ENCODE measurements around the gene PTPN13. TPM values are rescaled to one million over a fixed set of nuclear protein-coding genes. Genes with fewer than 3 reads are reported as not detected.
A peak's percentile ranks its signal among the peaks of the same experiment; 100 is the strongest.

PTPN13 gene
- total RNA-seq, 2 donors from 2014 or later = 0.36 to 0.39 TPM

GRCh38 chr4:86579941-86580340, 14.2 kb upstream of the PTPN13 start:
- H3K9me3 Mint-ChIP-seq = no peaks in the 10 kb centered on the region
- no peak for ATAC-seq
- no peak for DNase-seq (ENCODE audit: low spot score in 2 of 2)
- no peaks in the 10 kb centered on the region for H3K36me3 Mint-ChIP-seq
- H3K27ac Mint-ChIP-seq = no peak overlapping the region

GRCh38 chr4:86582410-86582809, 11.7 kb upstream of the PTPN13 start:
- no peaks in the 10 kb centered on the region for H3K36me3 Mint-ChIP-seq

DNA sequence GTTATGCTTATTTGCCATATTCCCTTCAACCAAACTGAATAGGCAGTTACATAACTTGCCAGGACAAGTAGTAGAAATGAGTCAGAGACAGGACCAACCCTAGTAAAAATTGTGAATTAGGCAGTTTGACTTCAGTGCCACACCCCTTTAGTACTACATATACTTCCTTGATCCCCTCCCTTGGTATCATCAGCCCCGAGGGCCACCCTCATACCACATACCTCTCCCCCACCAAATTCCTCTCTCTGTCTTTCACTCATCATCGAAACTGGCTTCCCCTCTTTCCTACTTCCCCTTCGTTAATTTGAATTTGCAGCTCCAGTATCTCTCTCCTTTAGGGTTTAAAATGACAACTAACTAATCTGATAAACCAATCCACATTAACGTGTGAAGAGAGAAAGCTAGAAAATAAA, 7.9 kb upstream of the PTPN13 start:
- no peaks in the 10 kb centered on the region for H3K36me3 Mint-ChIP-seq
- no peaks in the 10 kb centered on the region for H3K9me3 Mint-ChIP-seq
- ATAC-seq (no peak), DNase-seq (ENCODE audit: low spot score in 2 of 2) (no peak)
- no peak overlapping the region for H3K27ac Mint-ChIP-seq

More at GRCh38 chr4:86582410-86582809, 11.7 kb upstream of the PTPN13 start:
- Mint-ChIP-seq H3K27ac (no peak overlapping the region), H3K9me3 (no peaks in the 10 kb centered on the region)
- DNase-seq (ENCODE audit: low spot score in 2 of 2) = no peak
- no peak for ATAC-seq

- DNase-seq (ENCODE audit: low spot score in 2 of 2) (no peak), ATAC-seq (no peak)
- Mint-ChIP-seq H3K27ac (no peak overlapping the region), H3K9me3 (no peaks in the 10 kb centered on the region), H3K36me3 (no peaks in the 10 kb centered on the region)
Observed at GRCh38 chr4:86586626-86587380, 7.3 kb upstream of the PTPN13 start.

GRCh38 chr4:86587381-86588140, 6.6 kb upstream of the PTPN13 start:
- no peaks in the 10 kb centered on the region for H3K9me3 Mint-ChIP-seq
- H3K36me3 Mint-ChIP-seq = no peaks in the 10 kb centered on the region
- no peak overlapping the region for H3K27ac Mint-ChIP-seq
- DNase-seq (ENCODE audit: low spot score in 2 of 2) (no peak), ATAC-seq (no peak)

DNA sequence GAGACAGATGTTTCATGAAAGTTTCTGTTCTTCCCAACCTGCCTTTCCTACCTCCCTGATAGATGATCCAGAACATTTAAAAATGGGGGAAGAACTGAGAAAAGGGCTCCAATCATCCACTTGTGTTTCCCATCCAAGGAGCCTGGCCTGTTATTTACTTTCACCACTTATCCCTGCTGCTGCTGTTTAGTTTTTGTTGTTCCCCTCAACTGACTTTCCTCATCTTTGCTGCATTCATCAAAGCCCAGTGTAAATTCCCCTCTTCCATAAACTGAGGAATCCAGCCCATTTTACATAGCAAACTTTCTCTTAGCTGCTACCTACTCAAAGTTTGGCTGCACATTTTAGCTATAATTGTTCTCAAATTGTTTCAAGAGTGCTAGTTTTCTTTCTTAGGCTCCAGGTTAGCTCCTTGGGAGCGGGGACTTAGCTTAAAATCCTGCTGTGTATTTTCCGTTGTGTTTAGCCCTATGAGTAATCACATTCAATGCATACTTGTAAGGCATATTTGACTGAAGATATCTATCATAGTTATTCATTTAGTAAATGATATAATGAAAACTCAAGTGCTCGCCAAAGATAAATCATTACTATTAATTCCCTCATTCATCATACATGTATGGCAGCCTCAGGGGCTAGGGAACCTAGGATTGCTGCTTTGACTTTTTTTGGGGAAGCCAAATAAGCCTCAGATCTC, 1.4 kb upstream of the PTPN13 start:
- Mint-ChIP-seq H3K36me3 (peaks cover 0 to 5% of the 10 kb centered on the region in 2 donors), H3K9me3 (no peaks in the 10 kb centered on the region), H3K27ac (no peak overlapping the region)
- DNase-seq (ENCODE audit: low spot score in 2 of 2) = no peak
- ATAC-seq = no peak

DNA sequence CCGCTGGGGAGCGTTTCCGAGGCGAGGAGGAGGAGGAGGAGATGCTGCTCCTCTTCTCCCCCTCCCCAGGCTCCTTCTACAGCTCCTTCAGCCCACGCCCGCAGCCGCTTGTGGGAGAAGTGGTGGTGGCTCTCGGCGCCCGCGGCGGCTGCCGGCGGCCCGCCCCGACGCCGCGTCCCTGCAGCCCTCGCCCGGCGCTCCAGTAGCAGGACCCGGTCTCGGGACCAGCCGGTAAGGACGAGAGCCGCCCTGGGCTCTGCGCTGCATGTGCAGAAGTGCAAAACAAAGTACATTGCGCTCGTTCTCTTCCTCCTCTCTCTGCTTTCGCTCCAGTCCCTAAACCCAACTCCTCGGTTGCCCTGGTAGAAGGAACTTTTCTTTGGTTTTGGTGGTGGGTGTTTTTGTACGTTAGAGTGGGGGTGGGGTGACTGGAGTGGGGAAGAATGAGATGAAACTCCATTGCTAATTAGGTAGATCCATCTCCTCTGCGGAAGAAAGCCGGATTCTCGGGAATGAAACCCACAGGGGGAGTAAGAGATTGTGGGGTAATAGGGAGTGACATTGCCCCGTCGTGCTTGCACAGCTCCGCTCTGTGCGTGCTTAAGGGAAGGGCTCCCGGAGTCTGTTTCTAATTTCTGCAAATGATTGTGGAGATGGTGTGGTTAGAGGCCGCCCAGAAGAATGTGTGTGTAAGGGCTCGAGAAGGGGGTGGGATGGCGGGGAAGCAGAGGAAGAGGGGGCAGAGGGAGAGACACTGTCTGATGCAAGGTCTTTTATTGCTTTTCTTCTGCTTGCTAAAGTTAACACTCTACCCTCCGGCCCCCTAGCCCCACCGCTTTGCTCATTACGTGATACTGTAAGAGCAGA, 677 bp downstream of the PTPN13 start:
- Mint-ChIP-seq H3K9me3 (no peaks in the 10 kb centered on the region), H3K27ac (no peak overlapping the region), H3K36me3 (peaks cover 0 to 5% of the 10 kb centered on the region in 2 donors)
- DNase-seq (ENCODE audit: low spot score in 2 of 2) = peak in 1 of 2 donors; percentile 7
- peak; percentile 46 to 49 for ATAC-seq

DNA sequence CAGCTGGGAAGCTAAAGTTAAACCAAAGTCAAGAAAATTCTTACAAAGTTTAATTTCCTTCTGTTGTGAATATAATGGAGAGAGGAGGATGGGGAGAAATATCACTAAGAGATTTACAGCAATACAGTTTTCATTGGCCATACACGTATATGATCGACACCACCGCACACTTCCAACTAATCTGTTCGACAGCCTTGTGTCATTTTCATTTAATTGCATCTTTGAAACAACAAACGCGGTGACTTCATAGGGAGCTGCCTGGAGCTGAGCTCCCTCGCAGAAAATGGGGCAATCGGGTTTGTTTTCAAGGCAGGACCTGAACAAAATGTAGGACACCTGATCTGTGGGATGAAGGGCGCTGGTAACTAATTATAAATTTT, 1.3 kb downstream of the PTPN13 start:
- ATAC-seq (no peak), DNase-seq (ENCODE audit: low spot score in 2 of 2) (no peak)
- H3K9me3 Mint-ChIP-seq = no peaks in the 10 kb centered on the region
- peaks cover 0 to 5% of the 10 kb centered on the region in 2 donors for H3K36me3 Mint-ChIP-seq
- H3K27ac Mint-ChIP-seq = no peak overlapping the region

DNA sequence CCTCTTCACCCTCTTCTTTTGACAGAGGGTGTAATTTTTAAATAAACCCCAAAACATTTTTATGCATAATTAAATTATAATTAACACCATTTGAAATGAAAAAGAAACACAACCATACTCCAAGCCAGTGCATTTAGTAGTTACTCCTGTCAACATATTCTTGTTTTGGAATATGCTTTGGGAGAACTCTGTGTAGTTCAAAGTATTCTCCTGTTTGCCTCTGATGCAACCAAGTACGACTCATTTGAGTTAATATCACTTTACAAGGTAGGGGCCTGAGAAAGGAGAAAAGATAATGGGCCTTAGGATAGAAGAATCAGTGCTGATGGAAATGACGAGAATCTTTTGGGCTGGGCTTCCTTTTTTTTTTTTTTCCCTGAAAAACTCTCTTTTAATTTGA, 2.7 kb downstream of the PTPN13 start:
- no peak for DNase-seq (ENCODE audit: low spot score in 2 of 2)
- no peak overlapping the region for H3K27ac Mint-ChIP-seq
- peaks cover 0 to 5% of the 10 kb centered on the region in 2 donors for H3K36me3 Mint-ChIP-seq
- no peak for ATAC-seq
- no peaks in the 10 kb centered on the region for H3K9me3 Mint-ChIP-seq

DNA sequence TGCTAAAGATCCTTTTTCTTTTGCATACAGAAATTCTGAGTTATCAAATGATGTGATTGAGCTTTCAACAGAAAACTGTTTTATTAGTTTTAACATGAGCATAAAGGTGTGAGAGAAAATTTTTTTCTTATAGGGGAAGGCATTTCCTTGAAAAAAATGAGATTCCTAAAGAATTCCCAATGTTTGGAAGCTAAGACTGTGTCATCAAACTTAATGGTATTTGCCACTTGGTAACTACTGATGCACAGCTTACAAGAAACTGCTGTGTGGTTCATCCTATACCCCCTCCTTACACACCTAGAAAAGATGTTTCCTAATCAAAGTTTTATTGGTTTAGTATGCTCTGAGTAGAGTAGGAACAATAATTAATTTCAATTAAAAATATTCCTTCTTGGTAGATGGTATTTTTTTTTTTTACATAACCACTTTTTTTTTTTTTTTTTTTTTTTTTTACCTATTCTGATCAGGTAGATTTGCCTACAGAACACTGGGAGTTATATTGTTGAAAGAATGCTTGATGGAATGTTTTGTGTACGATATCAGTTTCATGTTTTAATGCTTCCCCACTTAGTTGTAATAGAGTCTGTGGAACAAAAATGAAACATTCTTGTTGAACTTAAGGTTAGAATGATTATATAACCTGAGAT, 6.0 kb downstream of the PTPN13 start:
- Mint-ChIP-seq H3K27ac (no peak overlapping the region), H3K36me3 (no peaks in the 10 kb centered on the region), H3K9me3 (no peaks in the 10 kb centered on the region)
- ATAC-seq = no peak
- DNase-seq (ENCODE audit: low spot score in 2 of 2) = no peak

GRCh38 chr4:86603311-86603885, 9.3 kb downstream of the PTPN13 start:
- no peak for DNase-seq (ENCODE audit: low spot score in 2 of 2)
- no peaks in the 10 kb centered on the region for H3K36me3 Mint-ChIP-seq
- ATAC-seq = no peak
- H3K27ac Mint-ChIP-seq = no peak overlapping the region
- no peaks in the 10 kb centered on the region for H3K9me3 Mint-ChIP-seq

DNA sequence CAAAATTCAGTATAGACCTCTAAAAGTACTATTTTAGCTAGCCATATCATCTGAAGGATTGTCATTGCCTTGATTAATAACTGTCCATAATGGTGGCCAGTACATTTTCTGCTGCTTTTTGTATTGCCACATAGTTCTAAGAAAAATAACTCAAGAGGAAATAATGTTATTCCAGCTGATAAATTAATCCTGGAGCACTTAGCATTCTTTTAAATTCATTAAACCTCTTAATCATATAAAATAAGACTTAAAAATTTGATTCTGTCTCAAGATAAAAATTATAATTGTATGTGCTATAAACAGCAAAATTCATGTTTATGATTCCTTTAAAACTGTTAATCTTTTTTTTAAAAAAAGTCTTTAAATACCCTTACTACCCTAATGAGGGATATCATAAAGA, 12.7 kb downstream of the PTPN13 start:
- DNase-seq (ENCODE audit: low spot score in 2 of 2) (no peak), ATAC-seq (no peak)
- no peaks in the 10 kb centered on the region for H3K9me3 Mint-ChIP-seq
- no peaks in the 10 kb centered on the region for H3K36me3 Mint-ChIP-seq
- H3K27ac Mint-ChIP-seq = no peak overlapping the region

GRCh38 chr4:86608757-86609375, 14.8 kb downstream of the PTPN13 start:
- Mint-ChIP-seq H3K36me3 (no peaks in the 10 kb centered on the region), H3K9me3 (no peaks in the 10 kb centered on the region), H3K27ac (no peak overlapping the region)
- DNase-seq (ENCODE audit: low spot score in 2 of 2) (no peak), ATAC-seq (no peak)

- H3K36me3 Mint-ChIP-seq = no peaks in the 10 kb centered on the region
- DNase-seq (ENCODE audit: low spot score in 2 of 2) (no peak), ATAC-seq (no peak)
- H3K27ac Mint-ChIP-seq = no peak overlapping the region
- H3K9me3 Mint-ChIP-seq = no peaks in the 10 kb centered on the region
Observed at GRCh38 chr4:86611757-86612156, 17.6 kb downstream of the PTPN13 start.

- no peak for ATAC-seq
- DNase-seq (ENCODE audit: low spot score in 2 of 2) = no peak
- Mint-ChIP-seq H3K9me3 (no peaks in the 10 kb centered on the region), H3K36me3 (no peaks in the 10 kb centered on the region), H3K27ac (no peak overlapping the region)
Observed at GRCh38 chr4:86613734-86614133, 19.6 kb downstream of the PTPN13 start.

Data from activated naive CD4-positive, alpha-beta T cell treated with anti-CD3 and anti-CD28 coated beads, Interleukin-2, amount 50 U/mL, for 72 hours (primary cell).